Upper lobe of left lung (tissue), 4 donors: Measurements from ENCODE around the gene SNRNP40.

Experiments
- CTCF ChIP-seq, 6 experiments: fragments of 450-650 bp in 4 of 6; fragments of 200-600 bp in 2 of 6; sonication (generic) in 2 of 6; IDR thresholded peaks; one replicate each; pipeline ENCODE4 v1.5.1; 2016 to 2019; ENCODE audit warnings: antibody characterized with exemption in 6 of 6
- EP300 ChIP-seq, 4 donors: sonication (generic); formaldehyde crosslinking; IDR thresholded peaks; one replicate each; pipeline ENCODE4 v1.5.1; 2017; ENCODE audit warnings: antibody characterized with exemption in 4 of 4, control low read depth in 2 of 4
- POLR2AphosphoS5 ChIP-seq, 2 donors: sonication (generic); formaldehyde crosslinking; IDR thresholded peaks; one replicate each; pipeline ENCODE4 v1.5.1; 2017; ENCODE audit warnings: antibody characterized with exemption in 2 of 2

GRCh38 chr1:31306278-31306677 is 9.7 kb upstream of the SNRNP40 start:
- TF ChIP-seq POLR2AphosphoS5 (IDR thresholded peaks at IDR 0.05) (no peak), EP300 (IDR thresholded peaks at IDR 0.05) (no peak), CTCF (IDR thresholded peaks at IDR 0.05) (no peak)
